GM20000 (cell line): ENCODE results near the gene NINL.
"Not testable (repeated sequence)": the region's sequence is repeated elsewhere in the genome, so short reads cannot be mapped to it uniquely, and the experiment has no call there.

Experiments
- DNase-seq: peaks from one replicate; pipeline ENCODE4 v3.0.0; 2012; ENCODE audit warnings: low spot score
- CTCF ChIP-seq: IDR thresholded peaks from 2 replicates; pipeline ENCODE4 v1.5.1; 2012; ENCODE audit warnings: mild to moderate bottlenecking, control low read depth; ENCODE audit errors: extremely low read depth, missing control alignments

The NINL gene

DNA sequence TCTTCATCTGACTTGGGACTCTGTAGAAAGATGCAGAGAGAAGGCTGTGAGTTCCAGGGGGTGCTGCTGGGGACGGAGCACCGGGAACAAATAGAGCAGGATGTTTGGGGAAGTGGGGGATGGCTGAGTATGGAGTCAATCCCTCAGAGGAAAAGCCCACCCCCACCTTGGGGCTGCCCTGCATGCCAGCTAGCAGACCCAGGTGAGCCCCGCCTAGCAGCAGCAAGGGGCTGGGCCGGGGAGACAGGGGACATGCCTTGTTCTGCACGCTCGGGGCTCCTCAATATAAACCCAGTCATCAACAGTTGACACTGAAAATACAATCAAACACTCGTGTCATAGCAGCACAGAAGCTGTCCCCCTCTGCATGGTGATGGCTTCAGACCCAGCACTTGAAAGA is 74.6 kb downstream of the NINL start:
- TF ChIP-seq CTCF, result no peak
- no peak for DNase-seq

DNA sequence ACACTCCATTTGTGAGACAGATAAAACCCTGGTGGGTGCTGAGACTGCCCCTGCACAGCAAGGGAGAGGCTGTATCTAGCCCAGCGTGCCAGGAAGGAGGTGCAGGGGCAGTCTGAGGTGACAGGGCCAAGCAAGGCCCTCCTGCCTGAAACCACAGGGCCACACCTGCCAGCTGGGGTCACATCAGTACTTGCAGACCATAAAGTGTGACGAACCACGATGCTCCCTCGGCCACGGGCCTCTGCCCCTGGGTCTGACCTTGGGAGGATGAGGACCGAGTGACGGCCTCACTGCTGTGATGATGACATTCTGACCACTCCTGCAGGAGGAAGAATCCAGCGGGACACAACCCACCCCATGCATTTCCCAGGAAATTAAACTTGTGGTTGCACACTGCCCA is 75.1 kb downstream of the NINL start:
- no peak for DNase-seq
- TF ChIP-seq CTCF, result no peak

DNA sequence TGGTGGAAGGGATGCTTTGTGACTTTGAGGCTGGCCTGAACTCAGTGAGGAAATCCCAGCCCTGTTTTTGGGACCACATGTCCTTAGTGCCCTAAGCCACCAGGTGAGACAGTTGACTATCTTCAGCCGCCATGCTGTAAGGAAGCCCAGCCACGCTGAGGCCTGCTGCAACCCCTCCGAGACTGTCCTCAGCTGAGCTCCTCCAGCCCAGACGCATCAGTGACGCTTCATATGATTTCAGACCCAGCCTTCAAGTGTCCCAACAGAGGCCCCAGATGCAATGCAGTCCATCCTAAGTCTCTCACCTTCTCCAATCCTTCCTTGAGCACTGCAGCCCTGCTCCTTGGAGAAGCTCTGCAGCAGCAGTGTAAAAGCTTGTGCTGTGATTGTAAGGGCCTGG is 76.2 kb downstream of the NINL start:
- TF ChIP-seq CTCF, result no peak
- no peak for DNase-seq

DNA sequence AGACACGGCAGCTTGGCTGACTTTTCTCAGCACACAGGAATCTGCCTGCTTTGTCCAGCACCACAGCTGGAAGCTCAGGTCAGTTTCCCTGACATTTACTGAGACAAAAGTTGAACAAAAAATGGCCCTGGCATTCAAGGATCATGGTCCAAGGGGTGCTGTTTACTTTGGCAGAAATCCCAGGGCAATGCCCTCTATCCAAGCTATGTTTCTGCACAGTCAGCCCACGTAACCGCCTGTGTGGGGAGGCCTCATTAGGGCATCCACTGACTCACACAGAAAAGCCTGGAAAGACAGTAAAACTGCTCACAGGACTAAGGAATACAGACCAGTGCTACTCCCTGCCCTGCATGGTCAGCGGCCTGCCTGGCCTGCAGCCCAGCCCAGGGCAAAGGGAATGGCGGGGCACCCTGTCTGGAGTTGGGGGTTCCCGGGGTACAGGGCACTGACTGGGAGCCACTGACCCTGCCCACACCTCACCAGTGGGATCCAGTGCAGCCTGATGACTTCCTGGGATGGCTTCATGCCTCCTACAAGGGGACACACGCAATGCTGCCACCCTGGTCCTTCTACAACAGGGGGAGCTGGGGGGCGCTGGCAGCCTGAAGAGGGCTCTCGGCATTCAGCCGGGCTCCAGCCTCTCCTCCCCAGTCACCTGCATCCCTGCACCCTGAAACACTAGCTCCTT is 77.1 kb downstream of the NINL start:
- no peak for DNase-seq
- TF ChIP-seq CTCF, result no peak

DNA sequence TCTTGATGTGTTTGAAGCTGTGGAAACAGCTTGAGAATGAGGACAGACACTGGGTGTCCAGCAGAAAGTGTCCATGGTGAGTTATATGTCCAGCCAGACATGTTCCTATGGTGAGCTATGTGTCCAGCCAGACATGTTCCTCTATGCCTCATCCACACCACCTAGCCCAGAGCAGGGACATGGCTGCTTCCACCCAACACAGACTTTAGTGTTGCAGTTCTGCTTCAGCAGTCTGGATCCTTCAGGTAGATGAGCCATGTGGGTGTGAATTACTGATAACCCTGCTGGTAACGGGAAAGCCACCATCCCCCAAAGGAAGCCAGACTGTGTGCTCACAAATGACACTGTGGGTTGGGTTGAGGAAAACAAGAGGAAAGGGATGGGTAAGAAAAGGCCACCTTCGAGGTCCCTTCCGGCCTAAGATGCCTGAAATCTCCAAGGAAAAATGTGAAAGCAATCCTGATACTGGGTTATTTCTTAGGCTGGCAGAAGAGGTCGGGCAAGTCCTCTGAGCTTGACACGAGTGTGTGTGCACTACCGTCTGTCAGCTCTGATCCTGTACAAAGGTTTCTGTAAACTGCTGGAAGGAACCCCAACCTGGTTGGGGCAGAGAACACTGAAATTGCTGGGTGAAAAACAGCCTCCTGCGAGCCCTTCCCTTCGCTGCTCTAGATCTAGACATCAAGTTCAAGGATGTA is 77.8 kb downstream of the NINL start:
- TF ChIP-seq CTCF, result no peak
- DNase-seq, result no peak

- DNase-seq, result no peak
- no peak for TF ChIP-seq CTCF
Observed at GRCh38 chr20:25504366-25505135, 80.8 kb downstream of the NINL start.

DNA sequence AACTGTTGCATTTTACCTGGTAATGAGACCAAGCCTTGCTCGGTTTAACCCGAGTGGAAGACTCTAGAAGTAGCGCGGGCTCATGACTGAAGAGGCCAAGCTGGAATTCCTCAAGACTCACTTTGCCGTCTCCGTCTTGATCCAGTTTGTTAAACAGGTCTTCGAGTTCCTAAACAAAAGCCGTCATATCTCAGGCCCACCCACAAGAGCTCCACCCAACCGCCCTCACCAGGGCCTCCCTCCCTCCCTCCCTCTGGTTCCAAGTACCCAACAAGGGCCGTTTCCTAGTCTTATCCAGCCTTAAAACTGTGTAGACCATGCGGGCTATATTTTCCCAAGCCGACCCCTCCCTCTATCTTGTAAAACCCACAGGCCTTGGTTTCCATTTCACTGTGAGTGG is 81.4 kb downstream of the NINL start:
- TF ChIP-seq CTCF, result no peak
- DNase-seq, result no peak

GRCh38 chr20:25503051-25503639 is 82.2 kb downstream of the NINL start:
- DNase-seq, result not testable (repeated sequence)
